ENCODE data around the gene SPEM1. TPM values are rescaled to one million over a fixed set of nuclear protein-coding genes. Genes with fewer than 3 reads are reported as not detected.

SPEM1 gene
- total RNA-seq, 1 donor: not detected

GRCh38 chr17:7460850-7461660 lies 40.9 kb downstream of the SPEM1 start:
- no peak overlapping the region for H3K4me3 ChIP-seq (ENCODE audit: low read depth, low read length)
- TF ChIP-seq CTCF (IDR thresholded peaks at IDR 0.05; ENCODE audit: insufficient read depth, low read length): no peak
- DNase-seq (ENCODE audit: low read depth): no peak

- H3K4me3 ChIP-seq (ENCODE audit: low read depth, low read length): no peak overlapping the region
- no peak for DNase-seq (ENCODE audit: low read depth)
- TF ChIP-seq CTCF (IDR thresholded peaks at IDR 0.05; ENCODE audit: insufficient read depth, low read length): no peak
Measured at GRCh38 chr17:7462474-7463371, 42.6 kb downstream of the SPEM1 start.

GRCh38 chr17:7463372-7463846 lies 43.3 kb downstream of the SPEM1 start:
- TF ChIP-seq CTCF (IDR thresholded peaks at IDR 0.05; ENCODE audit: insufficient read depth, low read length): no peak
- no peak overlapping the region for H3K4me3 ChIP-seq (ENCODE audit: low read depth, low read length)
- no peak for DNase-seq (ENCODE audit: low read depth)

- DNase-seq (ENCODE audit: low read depth): no peak
- H3K4me3 ChIP-seq (ENCODE audit: low read depth, low read length): no peak overlapping the region
- no peak for TF ChIP-seq CTCF (IDR thresholded peaks at IDR 0.05; ENCODE audit: insufficient read depth, low read length)
Measured at GRCh38 chr17:7464081-7464480, 44.0 kb downstream of the SPEM1 start.

- TF ChIP-seq CTCF (IDR thresholded peaks at IDR 0.05; ENCODE audit: insufficient read depth, low read length): no peak
- no peak overlapping the region for H3K4me3 ChIP-seq (ENCODE audit: low read depth, low read length)
- DNase-seq (ENCODE audit: low read depth): no peak
Measured at GRCh38 chr17:7465597-7466275, 45.6 kb downstream of the SPEM1 start.

- no peak overlapping the region for H3K4me3 ChIP-seq (ENCODE audit: low read depth, low read length)
- DNase-seq (ENCODE audit: low read depth): no peak
- TF ChIP-seq CTCF (IDR thresholded peaks at IDR 0.05; ENCODE audit: insufficient read depth, low read length): no peak
Measured at GRCh38 chr17:7466318-7466638, 46.2 kb downstream of the SPEM1 start.
